ENCODE measurements around the gene HDAC3. TPM values are rescaled to one million over a fixed set of nuclear protein-coding genes. Genes with fewer than 3 reads are reported as not detected.

The HDAC3 gene
- total RNA-seq, 1 donor from 2014 or later: 47.8 TPM

DNA sequence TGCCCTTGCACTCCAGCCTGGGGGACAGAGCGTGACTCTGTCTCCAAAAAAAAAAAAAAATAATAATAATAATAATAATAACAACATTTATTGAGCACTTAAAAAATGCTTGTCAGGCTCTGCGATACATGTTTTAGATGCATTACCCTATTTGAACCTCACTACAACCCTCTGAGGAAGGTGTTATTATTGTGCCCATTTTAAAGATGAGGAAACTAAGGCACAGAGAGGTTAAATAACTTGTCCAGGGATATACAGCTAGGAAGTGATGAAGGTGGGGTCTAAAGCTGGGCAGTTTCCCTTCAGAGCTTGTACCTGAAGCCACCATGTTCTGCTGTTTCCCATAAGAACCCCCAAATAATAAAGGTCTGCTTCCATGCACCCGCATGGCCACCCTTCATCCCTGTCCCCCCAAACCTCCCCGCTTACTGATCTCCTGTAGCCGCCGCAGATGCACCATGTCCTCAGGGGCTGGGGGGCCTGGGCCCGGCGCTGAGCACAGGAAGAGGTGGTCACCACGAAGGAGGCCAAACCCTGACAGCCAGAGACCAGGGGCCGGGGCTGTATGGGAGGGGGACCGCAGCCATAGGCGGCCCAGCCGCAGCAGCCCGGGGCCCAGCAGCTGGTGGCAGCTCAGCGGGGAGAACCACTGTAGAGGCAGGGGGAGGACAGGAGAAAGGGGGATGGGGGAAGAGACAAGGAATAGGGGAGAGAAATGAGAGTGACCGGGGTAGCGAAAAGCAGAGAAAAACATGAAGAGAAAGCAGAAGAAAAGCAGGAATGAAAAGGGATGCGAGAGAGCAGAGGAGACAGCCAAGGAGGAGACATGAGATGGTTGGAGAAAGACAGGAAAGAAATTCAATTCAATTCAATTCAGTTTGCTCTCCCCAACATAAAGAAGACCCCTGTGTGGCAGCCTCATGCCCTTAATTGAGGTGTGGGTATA is 29.6 kb upstream of the HDAC3 start:
- Mint-ChIP-seq H3K9me3 (ENCODE audit: low read depth) (no peaks in the 10 kb centered on the region), H3K36me3 (ENCODE audit: low read depth) (peaks cover 1% of the 10 kb centered on the region), H3K27ac (ENCODE audit: unreplicated experiment) (no peak overlapping the region), H3K27me3 (ENCODE audit: low read depth) (no peaks in the 10 kb centered on the region), H3K4me3 (ENCODE audit: unreplicated experiment) (no peak overlapping the region), H3K4me1 (ENCODE audit: low read depth) (no peaks in the 10 kb centered on the region)
- no peak for DNase-seq (ENCODE audit: low spot score)
- TF ChIP-seq, protein P1, sequence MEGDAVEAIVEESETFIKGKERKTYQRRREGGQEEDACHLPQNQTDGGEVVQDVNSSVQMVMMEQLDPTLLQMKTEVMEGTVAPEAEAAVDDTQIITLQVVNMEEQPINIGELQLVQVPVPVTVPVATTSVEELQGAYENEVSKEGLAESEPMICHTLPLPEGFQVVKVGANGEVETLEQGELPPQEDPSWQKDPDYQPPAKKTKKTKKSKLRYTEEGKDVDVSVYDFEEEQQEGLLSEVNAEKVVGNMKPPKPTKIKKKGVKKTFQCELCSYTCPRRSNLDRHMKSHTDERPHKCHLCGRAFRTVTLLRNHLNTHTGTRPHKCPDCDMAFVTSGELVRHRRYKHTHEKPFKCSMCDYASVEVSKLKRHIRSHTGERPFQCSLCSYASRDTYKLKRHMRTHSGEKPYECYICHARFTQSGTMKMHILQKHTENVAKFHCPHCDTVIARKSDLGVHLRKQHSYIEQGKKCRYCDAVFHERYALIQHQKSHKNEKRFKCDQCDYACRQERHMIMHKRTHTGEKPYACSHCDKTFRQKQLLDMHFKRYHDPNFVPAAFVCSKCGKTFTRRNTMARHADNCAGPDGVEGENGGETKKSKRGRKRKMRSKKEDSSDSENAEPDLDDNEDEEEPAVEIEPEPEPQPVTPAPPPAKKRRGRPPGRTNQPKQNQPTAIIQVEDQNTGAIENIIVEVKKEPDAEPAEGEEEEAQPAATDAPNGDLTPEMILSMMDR (IDR thresholded peaks at IDR 0.05): no peak

DNA sequence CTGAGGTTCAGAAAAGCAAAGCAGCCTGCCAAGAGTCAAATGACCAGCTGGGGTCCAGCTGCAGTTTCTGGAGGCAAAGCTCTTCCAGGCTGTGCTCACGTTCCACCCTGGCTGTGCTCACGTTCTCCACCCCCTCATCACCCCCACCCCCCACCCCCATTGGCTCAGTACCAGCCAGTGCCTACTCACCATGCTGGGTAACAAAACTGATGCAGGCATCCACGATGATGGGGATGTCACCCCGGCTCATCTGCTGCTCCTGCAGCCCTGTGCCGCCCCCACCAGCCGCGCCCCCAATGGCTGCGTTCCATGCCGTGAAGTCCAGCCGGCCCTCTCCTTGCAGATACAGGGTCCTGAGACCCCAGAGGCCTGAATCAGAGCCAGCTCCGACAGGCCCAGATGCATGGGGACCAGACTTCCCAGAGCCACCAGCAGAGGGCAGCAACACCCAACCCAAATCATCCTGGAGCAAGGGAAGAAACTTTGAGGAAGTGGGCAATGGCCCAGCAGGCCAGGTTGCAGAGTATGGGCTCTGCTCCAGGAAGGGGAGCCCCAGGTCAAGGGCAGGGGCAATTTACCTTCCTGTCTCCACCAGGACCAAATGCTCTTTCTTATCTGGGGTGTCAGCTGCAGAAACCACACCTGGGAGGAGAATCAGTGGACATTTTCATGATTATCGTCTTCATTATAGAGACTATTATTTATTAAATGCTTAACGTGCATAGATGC is 28.2 kb upstream of the HDAC3 start:
- no peak overlapping the region for H3K4me3 Mint-ChIP-seq (ENCODE audit: unreplicated experiment)
- peaks cover 1% of the 10 kb centered on the region for H3K36me3 Mint-ChIP-seq (ENCODE audit: low read depth)
- no peaks in the 10 kb centered on the region for H3K9me3 Mint-ChIP-seq (ENCODE audit: low read depth)
- TF ChIP-seq, protein P1 (IDR thresholded peaks at IDR 0.05): peak; percentile 93
- no peak for DNase-seq (ENCODE audit: low spot score)
- H3K4me1 Mint-ChIP-seq (ENCODE audit: low read depth): no peaks in the 10 kb centered on the region
- H3K27me3 Mint-ChIP-seq (ENCODE audit: low read depth): no peaks in the 10 kb centered on the region
- no peak overlapping the region for H3K27ac Mint-ChIP-seq (ENCODE audit: unreplicated experiment)

DNA sequence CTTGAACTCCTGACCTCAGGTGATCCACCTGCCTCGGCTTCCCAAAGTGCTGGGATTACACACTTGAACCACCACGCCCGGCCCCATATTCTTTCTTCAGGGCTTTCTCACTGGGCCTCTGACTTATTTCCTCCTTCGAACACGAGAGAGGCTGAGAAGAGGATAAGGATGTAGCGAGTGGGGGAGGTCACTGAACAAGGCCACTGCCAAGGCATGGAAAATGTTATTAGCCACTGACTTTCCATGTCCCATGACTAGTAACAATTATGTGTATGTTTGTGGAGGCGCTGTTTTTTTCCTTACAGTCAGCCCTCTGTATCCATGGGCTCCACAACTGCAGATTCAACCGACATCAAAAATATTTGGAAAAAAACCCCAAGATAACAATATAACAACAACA is 26.9 kb upstream of the HDAC3 start:
- Mint-ChIP-seq H3K4me3 (ENCODE audit: unreplicated experiment) (no peak overlapping the region), H3K27ac (ENCODE audit: unreplicated experiment) (no peak overlapping the region), H3K4me1 (ENCODE audit: low read depth) (no peaks in the 10 kb centered on the region), H3K36me3 (ENCODE audit: low read depth) (no peaks in the 10 kb centered on the region), H3K27me3 (ENCODE audit: low read depth) (no peaks in the 10 kb centered on the region), H3K9me3 (ENCODE audit: low read depth) (no peaks in the 10 kb centered on the region)
- DNase-seq (ENCODE audit: low spot score): no peak
- TF ChIP-seq, protein P1 (IDR thresholded peaks at IDR 0.05): no peak

DNA sequence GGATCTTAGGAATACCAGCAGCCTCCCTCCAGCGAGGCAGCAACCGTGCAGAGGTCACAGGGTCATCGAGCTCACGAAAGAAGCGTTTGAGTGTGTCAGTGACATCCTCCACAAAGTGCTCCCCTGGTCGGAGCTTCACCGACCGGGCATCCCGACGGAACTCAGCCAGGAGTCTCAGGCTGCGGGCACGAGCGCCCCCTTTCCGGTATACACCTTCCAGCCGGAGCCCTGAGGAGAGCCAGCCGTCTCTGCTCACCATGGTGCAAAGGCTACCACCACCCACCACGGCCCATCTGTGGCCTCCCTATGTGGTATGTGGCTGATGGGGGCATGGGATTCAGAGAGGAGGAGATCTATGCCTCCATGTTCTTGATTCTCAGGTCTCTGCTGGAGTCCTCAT is 25.4 kb upstream of the HDAC3 start:
- Mint-ChIP-seq H3K9me3 (ENCODE audit: low read depth) (no peaks in the 10 kb centered on the region), H3K4me1 (ENCODE audit: low read depth) (peaks cover 3% of the 10 kb centered on the region), H3K27ac (ENCODE audit: unreplicated experiment) (no peak overlapping the region), H3K36me3 (ENCODE audit: low read depth) (peaks cover 3% of the 10 kb centered on the region), H3K27me3 (ENCODE audit: low read depth) (no peaks in the 10 kb centered on the region), H3K4me3 (ENCODE audit: unreplicated experiment) (no peak overlapping the region)
- TF ChIP-seq, protein P1 (IDR thresholded peaks at IDR 0.05): no peak
- no peak for DNase-seq (ENCODE audit: low spot score)

DNA sequence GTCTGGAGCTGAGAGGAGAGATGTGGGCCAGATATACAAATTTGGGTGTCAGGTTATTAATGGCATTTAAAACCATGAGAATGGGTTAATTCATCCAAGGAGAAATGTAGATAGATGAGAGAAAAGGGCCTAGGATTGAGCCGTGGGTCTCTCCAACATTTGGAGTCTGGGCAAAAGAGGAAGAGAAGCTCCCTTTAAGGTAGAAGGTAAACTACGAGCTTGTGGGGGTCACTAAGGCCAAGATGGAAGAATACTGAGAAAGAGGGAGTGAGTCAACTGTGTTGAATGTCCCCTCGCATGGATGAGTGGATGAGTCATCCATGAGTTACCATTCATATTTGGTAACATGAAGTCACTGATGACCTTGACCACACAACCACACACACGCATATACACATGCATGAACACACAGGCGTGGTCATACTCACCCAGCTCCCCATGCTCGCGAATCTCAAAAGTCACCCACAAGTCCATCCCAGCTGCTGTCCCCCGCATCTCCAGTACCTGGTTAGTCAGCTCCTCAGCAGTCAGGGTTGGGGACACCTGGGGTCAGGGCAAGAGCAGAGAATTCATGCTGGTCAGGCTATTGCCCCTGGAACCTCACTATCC is 21.4 kb upstream of the HDAC3 start:
- peaks cover 8% of the 10 kb centered on the region for H3K4me1 Mint-ChIP-seq (ENCODE audit: low read depth)
- no peaks in the 10 kb centered on the region for H3K27me3 Mint-ChIP-seq (ENCODE audit: low read depth)
- no peak for DNase-seq (ENCODE audit: low spot score)
- H3K27ac Mint-ChIP-seq (ENCODE audit: unreplicated experiment): peak overlapping the region; percentile 18
- H3K9me3 Mint-ChIP-seq (ENCODE audit: low read depth): no peaks in the 10 kb centered on the region
- H3K36me3 Mint-ChIP-seq (ENCODE audit: low read depth): peaks cover 3% of the 10 kb centered on the region
- no peak overlapping the region for H3K4me3 Mint-ChIP-seq (ENCODE audit: unreplicated experiment)
- TF ChIP-seq, protein P1 (IDR thresholded peaks at IDR 0.05): no peak

Measured in chondrocyte (in vitro differentiated cells).